Nephron progenitor cell (in vitro differentiated cells): ENCODE data around the gene ZBTB11.
A peak's percentile ranks its signal among the peaks of the same experiment; 100 is the strongest.
"Not testable (repeated sequence)": the region's sequence is repeated elsewhere in the genome, so short reads cannot be mapped to it uniquely, and the experiment has no call there.

Experiments
- DNase-seq: peaks from one replicate; pipeline ENCODE4 v3.0.0; 2021
- H3K27ac Mint-ChIP-seq: 2 replicates; pipeline ENCODE4 v1.8.0; 2021; ENCODE audit warnings: mild to moderate bottlenecking, moderate library complexity, mixed read lengths
- H3K27me3 Mint-ChIP-seq: 2 replicates; pipeline ENCODE4 v1.8.0; 2021; ENCODE audit warnings: mild to moderate bottlenecking, low read depth, mixed read lengths; ENCODE audit not compliant: poor library complexity
- H3K36me3 Mint-ChIP-seq: 2 replicates; pipeline ENCODE4 v1.8.0; 2021; ENCODE audit warnings: low read depth, mixed read lengths
- H3K4me1 Mint-ChIP-seq: 2 replicates; pipeline ENCODE4 v1.8.0; 2021; ENCODE audit warnings: mixed read lengths
- H3K4me3 Mint-ChIP-seq: 2 replicates; pipeline ENCODE4 v1.8.0; 2021; ENCODE audit warnings: mild to moderate bottlenecking, moderate library complexity, mixed read lengths
- H3K9me3 Mint-ChIP-seq: 2 replicates; pipeline ENCODE4 v1.8.0; 2021; ENCODE audit warnings: mild to moderate bottlenecking, moderate library complexity, mixed read lengths
- TF ChIP-seq, protein P1 (sequence below): fragments of 200-600 bp; sonication (generic); IDR thresholded peaks from 2 replicates; pipeline ENCODE4 v1.5.0; 2021; ENCODE audit warnings: antibody characterized with exemption

The ZBTB11 gene

DNA sequence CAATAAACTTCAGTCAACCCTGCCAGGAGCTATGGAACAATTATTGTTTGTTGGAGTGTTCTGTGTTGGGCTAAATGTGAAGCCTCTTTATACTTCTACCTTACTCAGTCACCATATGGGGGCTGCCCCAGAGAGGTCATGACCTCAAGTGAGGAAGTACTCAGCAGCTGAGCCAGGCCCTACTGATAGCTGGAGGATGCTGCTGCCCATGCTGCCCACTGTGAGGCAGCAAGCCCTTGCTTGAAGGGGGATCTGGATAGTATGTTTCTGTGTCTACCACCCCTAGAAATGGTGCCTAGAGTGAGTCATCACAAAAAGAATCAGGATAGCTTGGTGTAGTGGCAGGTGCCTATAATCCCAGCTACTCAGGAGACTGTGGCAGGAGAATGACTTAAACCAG is 14.0 kb upstream of the ZBTB11 start:
- H3K27ac Mint-ChIP-seq: no peak overlapping the region
- H3K36me3 Mint-ChIP-seq: peaks cover 4% of the 10 kb centered on the region
- DNase-seq: no peak
- H3K9me3 Mint-ChIP-seq: no peaks in the 10 kb centered on the region
- TF ChIP-seq, protein P1, sequence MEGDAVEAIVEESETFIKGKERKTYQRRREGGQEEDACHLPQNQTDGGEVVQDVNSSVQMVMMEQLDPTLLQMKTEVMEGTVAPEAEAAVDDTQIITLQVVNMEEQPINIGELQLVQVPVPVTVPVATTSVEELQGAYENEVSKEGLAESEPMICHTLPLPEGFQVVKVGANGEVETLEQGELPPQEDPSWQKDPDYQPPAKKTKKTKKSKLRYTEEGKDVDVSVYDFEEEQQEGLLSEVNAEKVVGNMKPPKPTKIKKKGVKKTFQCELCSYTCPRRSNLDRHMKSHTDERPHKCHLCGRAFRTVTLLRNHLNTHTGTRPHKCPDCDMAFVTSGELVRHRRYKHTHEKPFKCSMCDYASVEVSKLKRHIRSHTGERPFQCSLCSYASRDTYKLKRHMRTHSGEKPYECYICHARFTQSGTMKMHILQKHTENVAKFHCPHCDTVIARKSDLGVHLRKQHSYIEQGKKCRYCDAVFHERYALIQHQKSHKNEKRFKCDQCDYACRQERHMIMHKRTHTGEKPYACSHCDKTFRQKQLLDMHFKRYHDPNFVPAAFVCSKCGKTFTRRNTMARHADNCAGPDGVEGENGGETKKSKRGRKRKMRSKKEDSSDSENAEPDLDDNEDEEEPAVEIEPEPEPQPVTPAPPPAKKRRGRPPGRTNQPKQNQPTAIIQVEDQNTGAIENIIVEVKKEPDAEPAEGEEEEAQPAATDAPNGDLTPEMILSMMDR: no peak
- H3K4me3 Mint-ChIP-seq: no peak overlapping the region
- no peaks in the 10 kb centered on the region for H3K27me3 Mint-ChIP-seq
- H3K4me1 Mint-ChIP-seq: peaks cover 29% of the 10 kb centered on the region

DNA sequence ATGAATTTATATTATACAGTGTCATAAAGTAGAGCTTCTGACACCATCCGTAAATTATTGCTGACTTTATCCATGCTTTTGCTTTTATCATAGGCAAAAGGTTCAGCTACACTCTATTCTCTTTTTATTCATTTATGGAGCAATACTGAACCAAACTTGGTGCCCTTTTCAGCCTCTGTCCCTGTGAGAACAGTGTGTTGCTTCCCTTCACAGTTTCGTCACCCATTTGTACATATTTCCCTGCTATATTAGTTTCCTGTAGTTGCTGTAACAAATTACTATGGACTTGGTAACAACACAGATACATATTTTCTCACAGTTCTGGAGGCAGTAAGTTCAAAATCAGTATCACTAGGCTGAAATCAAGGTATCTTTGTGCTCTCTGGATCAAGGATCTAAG is 12.4 kb upstream of the ZBTB11 start:
- DNase-seq: no peak
- no peaks in the 10 kb centered on the region for H3K9me3 Mint-ChIP-seq
- H3K27ac Mint-ChIP-seq: no peak overlapping the region
- peaks cover 18% of the 10 kb centered on the region for H3K36me3 Mint-ChIP-seq
- TF ChIP-seq, protein P1: no peak
- peaks cover 27% of the 10 kb centered on the region for H3K4me1 Mint-ChIP-seq
- H3K4me3 Mint-ChIP-seq: no peak overlapping the region
- no peaks in the 10 kb centered on the region for H3K27me3 Mint-ChIP-seq

DNA sequence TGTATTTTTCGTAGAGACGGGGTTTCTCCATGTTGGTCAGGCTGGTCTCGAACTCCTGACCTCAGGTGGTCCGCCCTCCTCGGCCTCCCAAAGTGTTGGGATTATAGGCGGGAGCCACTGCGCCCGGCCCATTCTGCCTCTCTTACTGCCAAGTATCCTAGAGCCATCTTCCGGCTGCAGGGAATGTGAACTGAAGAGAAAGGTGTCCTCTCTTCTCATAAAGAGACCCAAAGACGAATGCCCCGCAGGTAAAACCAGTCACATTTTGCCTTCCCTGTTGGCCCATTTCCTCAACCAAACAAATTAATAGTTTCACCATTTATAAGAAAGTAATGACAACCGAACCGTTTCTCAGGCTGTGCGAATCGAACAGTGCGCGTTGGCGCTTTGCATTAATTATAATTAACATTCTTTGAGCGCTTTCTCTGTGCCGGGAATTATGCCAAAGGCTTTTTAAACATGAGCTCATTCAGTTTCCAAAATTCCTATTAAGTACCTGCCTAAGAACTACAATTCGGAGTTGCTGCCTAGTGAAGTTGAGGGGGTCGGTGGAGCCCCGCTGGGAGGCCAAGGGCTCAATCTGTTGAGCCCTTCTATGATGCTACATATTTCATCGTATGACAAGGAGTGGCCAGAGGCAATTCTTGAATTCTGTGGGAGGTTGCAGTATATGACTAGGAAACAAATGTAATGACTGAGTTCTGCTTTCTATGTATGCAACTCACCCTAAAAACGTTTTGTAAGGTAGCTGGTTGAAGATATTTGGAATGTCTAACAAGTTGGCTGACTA is 10.4 kb upstream of the ZBTB11 start:
- Mint-ChIP-seq H3K4me1 (peaks cover 26% of the 10 kb centered on the region), H3K4me3 (peak overlapping the region; percentile 98), H3K9me3 (no peaks in the 10 kb centered on the region), H3K36me3 (peaks cover 28% of the 10 kb centered on the region), H3K27ac (peak overlapping the region; percentile 100), H3K27me3 (no peaks in the 10 kb centered on the region)
- TF ChIP-seq, protein P1: no peak
- no peak for DNase-seq

DNA sequence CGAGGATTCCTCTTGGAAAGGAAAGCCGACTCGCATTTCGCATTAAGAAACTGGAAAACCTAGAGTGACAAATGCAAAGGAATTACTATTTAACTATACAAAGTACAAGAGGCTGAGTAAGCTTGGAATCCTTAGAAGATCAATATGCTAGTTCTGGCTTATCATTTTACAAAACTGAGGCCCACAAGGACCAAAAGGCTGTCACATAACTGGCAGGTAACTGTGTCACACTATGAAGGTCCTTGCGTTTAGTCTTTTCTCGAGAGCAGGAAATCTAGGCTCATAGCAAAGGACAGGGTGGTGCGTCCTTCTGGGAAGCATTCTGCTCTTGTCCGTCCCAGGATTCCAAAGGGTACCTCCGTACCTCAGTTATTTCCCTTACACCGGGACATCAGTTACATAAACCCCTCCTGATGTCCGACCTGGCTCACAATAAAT is 9.0 kb upstream of the ZBTB11 start:
- Mint-ChIP-seq H3K4me1 (peaks cover 26% of the 10 kb centered on the region), H3K9me3 (no peaks in the 10 kb centered on the region), H3K4me3 (peak overlapping the region; percentile 98), H3K27me3 (no peaks in the 10 kb centered on the region), H3K27ac (peak overlapping the region; percentile 100), H3K36me3 (peaks cover 41% of the 10 kb centered on the region)
- TF ChIP-seq, protein P1: no peak
- no peak for DNase-seq

DNA sequence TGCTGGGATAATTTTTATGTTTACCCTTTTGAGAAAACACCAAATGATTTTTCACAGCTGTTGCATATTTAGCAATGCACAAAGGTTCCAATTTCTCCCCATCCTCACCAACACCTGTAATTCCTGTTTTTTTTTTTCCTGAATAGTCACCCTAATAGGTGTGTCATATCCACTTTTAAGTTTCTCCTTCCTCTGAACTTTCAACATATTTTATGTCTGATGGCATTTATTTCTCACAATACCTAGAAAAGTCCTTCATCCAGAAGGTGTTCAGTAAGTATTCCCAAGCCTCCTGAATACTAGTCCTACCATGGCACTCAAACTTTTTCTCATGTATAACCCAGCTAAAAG is 8.1 kb upstream of the ZBTB11 start:
- H3K27me3 Mint-ChIP-seq: no peaks in the 10 kb centered on the region
- H3K9me3 Mint-ChIP-seq: no peaks in the 10 kb centered on the region
- peak overlapping the region; percentile 98 for H3K4me3 Mint-ChIP-seq
- peak overlapping the region; percentile 100 for H3K27ac Mint-ChIP-seq
- no peak for DNase-seq
- H3K4me1 Mint-ChIP-seq: peaks cover 26% of the 10 kb centered on the region
- peaks cover 50% of the 10 kb centered on the region for H3K36me3 Mint-ChIP-seq
- TF ChIP-seq, protein P1: no peak

DNA sequence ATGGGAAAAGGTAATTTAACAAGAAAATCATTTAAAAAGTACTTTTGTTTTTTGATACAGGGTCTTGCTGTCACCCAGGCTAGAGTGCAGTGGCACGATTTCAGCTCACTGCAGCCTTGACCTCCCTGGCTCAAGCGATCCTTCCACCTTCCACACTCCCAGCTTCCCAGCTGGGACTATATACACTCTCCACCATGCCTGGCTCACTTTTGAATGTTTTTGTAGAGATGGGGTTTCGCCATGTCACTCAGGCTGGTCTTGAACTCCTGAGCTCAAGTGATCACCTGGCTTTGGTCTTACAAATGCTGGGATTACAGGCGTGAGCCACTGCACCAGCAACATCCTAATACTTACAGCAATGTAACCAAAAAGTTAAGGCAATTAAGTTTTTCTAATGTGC is 3.5 kb upstream of the ZBTB11 start:
- no peak for DNase-seq
- Mint-ChIP-seq H3K27ac (no peak overlapping the region), H3K9me3 (no peaks in the 10 kb centered on the region), H3K36me3 (peaks cover 49% of the 10 kb centered on the region), H3K4me1 (peaks cover 28% of the 10 kb centered on the region), H3K27me3 (no peaks in the 10 kb centered on the region), H3K4me3 (no peak overlapping the region)
- TF ChIP-seq, protein P1: no peak

DNA sequence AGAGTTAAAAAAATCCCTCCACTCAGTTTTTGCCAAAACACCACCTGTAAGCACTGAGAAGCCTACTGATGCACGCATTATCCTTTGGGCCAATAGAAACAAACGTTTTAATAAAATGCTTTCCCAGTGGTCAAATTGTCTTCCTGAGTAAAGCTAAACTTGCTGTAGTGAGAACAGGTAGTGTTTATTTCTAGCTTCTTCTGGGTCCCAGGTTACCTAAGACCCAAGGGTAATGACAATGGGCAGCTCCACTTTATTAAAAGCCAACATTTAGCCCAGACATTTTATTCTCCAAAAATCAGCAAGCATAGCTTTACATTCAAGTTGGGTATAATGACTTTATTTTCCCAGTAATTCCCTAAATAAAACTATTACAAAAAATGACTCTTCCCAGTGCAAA is 1.9 kb upstream of the ZBTB11 start:
- H3K4me3 Mint-ChIP-seq, DNase-seq, H3K27me3 Mint-ChIP-seq, H3K9me3 Mint-ChIP-seq, H3K27ac Mint-ChIP-seq: not testable (repeated sequence)
- Mint-ChIP-seq H3K36me3 (peaks cover 43% of the 10 kb centered on the region), H3K4me1 (peaks cover 31% of the 10 kb centered on the region)
